T-helper 1 cell treated with Interleukin-12 subunit alpha and Interleukin-12 subunit beta and Interleukin-4 antibody, amounts not matched to agents 30 ng/mL and 1 ng/mL, for 36 hours (primary cell): ENCODE measurements around the gene GCGR. TPM values are rescaled to one million over a fixed set of nuclear protein-coding genes. Genes with fewer than 3 reads are reported as not detected.

Experiments
- intact Hi-C: fragments of 100-400 bp; cut with micrococcal nuclease; formaldehyde crosslinking; loops from one replicate; pipeline ENCODE4 v1.15.1; 2024
- total RNA-seq: library from RNA; stranded (reverse); gene quantifications from 2 replicates; pipeline ENCODE4 v1.2.3, GENCODE V29; 2022

The GCGR gene
- total RNA-seq, 1 donor from 2014 or later, result not detected

- intact Hi-C loops, result no loop called here
Measured at GRCh38 chr17:81811705-81812570, 8.0 kb downstream of the GCGR start.

GRCh38 chr17:81812571-81813370 is 8.8 kb downstream of the GCGR start:
- intact Hi-C loops, result no loop called here

- intact Hi-C loops, result no loop called here
Measured at GRCh38 chr17:81813371-81813684, 9.4 kb downstream of the GCGR start.

- intact Hi-C loops, result no loop called here
Measured at GRCh38 chr17:81813861-81814683, 10.1 kb downstream of the GCGR start.

GRCh38 chr17:81814748-81815645 is 11.0 kb downstream of the GCGR start:
- intact Hi-C loops, result no loop called here

GRCh38 chr17:81815646-81815986 is 11.7 kb downstream of the GCGR start:
- intact Hi-C loops, result no loop called here

GRCh38 chr17:81817758-81818147 is 13.8 kb downstream of the GCGR start:
- intact Hi-C loops, result no loop called here

GRCh38 chr17:81819708-81820107 is 15.8 kb downstream of the GCGR start:
- intact Hi-C loops, result no loop called here

GRCh38 chr17:81821147-81821546 is 17.2 kb downstream of the GCGR start:
- intact Hi-C loops, result no loop called here

- intact Hi-C loops, result no loop called here
Measured at GRCh38 chr17:81821603-81822311, 17.8 kb downstream of the GCGR start.

- intact Hi-C loops, result no loop called here
Measured at GRCh38 chr17:81822312-81822637, 18.3 kb downstream of the GCGR start.

- intact Hi-C loops, result no loop called here
Measured at GRCh38 chr17:81822996-81823819, 19.3 kb downstream of the GCGR start.

GRCh38 chr17:81823820-81824550 is 20.0 kb downstream of the GCGR start:
- intact Hi-C loops, result no loop called here

- intact Hi-C loops, result no loop called here
Measured at GRCh38 chr17:81824595-81824994, 20.6 kb downstream of the GCGR start.

- intact Hi-C loops, result no loop called here
Measured at GRCh38 chr17:81825841-81826466, 22.0 kb downstream of the GCGR start.

GRCh38 chr17:81828656-81829055 is 24.7 kb downstream of the GCGR start:
- intact Hi-C loops, result no loop called here

GRCh38 chr17:81829858-81830257 is 25.9 kb downstream of the GCGR start:
- intact Hi-C loops, result loop anchor here (5.0 kb wide), 1 partner anchor 42 kb away; the partner anchor contains the start of gene ARHGDIA

- intact Hi-C loops, result loop anchor here (5.0 kb wide), 1 partner anchor 41 kb away; the partner anchor contains the start of gene ARHGDIA
Measured at GRCh38 chr17:81831563-81831956, 27.6 kb downstream of the GCGR start.
